Coronary artery (tissue), 2 donors: ENCODE measurements around the gene GBF1.

ENCODE experiments used
- DNase-seq: peaks from one replicate; pipeline ENCODE4 v3.0.0-alpha.2; 2017; ENCODE audit warnings: low spot score
- H3K27ac ChIP-seq, 2 donors: fragments of 200-600 bp; sonication (generic); one replicate each; pipeline ENCODE4 v1.5.1; 2016 to 2019
- H3K4me3 ChIP-seq: fragments of 200-600 bp; sonication (generic); 2 replicates; pipeline ENCODE4 v1.5.1; 2016; ENCODE audit warnings: mild to moderate bottlenecking, moderate library complexity
- TF ChIP-seq, protein P1 (sequence below): fragments of 200-600 bp; sonication (generic); IDR thresholded peaks from one replicate; pipeline ENCODE4 v1.5.1; 2019; ENCODE audit warnings: antibody characterized with exemption

The GBF1 gene

DNA sequence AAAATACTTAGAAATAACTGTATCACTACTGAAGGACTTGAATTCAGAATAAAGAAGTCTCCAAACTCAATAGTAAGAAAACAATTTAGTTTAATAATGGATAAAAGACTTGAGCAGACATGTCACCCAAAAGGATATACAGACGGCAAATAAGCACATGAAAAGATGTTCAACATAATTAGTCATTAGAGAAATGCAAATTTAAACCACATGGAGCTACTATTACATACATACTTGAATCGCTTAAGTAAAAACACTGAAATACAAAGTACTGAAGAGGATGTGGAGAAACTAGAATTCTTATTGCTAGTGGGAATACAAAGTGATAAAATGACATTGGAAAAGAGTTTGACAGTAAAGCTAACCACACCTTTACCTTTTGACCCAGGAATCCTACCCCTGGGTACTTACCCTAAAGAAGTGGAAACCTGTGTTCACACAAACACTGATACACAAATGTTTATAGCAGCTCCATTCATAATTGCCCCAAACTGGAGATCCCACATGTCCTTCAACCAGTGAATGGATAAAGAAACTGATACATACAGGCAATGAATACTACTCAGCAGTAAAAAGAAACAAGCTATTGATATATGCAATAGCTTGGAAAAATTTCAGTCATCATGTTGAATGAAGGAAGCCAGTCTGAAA is 95.8 kb downstream of the GBF1 start:
- no peak overlapping the region for H3K27ac ChIP-seq
- TF ChIP-seq, protein P1, sequence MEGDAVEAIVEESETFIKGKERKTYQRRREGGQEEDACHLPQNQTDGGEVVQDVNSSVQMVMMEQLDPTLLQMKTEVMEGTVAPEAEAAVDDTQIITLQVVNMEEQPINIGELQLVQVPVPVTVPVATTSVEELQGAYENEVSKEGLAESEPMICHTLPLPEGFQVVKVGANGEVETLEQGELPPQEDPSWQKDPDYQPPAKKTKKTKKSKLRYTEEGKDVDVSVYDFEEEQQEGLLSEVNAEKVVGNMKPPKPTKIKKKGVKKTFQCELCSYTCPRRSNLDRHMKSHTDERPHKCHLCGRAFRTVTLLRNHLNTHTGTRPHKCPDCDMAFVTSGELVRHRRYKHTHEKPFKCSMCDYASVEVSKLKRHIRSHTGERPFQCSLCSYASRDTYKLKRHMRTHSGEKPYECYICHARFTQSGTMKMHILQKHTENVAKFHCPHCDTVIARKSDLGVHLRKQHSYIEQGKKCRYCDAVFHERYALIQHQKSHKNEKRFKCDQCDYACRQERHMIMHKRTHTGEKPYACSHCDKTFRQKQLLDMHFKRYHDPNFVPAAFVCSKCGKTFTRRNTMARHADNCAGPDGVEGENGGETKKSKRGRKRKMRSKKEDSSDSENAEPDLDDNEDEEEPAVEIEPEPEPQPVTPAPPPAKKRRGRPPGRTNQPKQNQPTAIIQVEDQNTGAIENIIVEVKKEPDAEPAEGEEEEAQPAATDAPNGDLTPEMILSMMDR, result no peak
- DNase-seq, result no peak
- H3K4me3 ChIP-seq, result no peak overlapping the region

DNA sequence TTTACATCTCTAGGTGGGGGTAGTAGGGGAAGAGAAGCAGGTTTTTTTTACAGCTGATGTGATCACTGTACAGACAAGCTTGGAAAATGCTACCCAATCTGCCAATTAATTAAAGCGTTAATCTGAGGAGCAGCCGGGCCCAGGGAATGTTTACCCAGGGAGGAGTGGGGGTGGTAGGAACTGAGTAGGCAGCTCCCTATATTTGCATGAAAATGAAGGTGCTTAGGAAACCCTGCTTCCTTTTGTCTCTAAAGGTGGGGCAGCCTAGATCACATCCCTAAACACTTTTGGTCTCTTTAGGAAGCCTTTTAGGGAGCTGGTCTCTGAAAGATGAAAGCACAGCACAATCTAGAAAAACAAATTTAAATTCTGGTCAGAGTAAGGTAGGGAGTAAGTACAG is 97.1 kb downstream of the GBF1 start:
- Histone ChIP-seq H3K4me3 (no peak overlapping the region), H3K27ac (no peak overlapping the region)
- DNase-seq, result no peak
- TF ChIP-seq, protein P1, result no peak

DNA sequence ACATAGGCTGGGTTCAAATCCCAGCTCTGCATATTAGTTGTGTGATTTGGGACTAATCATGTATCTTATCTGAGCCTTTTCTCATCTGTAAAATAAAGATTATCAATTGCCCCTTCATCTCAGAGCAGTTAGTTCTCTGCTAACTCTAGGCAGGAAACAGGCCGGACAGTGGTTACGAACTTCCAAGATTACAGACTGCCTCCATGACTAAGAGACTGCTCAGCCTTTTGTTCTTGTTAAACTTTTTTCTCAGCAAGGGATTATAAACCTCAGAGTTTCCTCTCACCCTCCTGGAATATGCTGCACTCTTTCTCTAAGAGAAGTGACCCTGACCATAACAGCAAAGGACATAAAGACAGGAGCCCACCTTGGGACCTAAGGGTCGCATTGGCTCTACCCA is 97.6 kb downstream of the GBF1 start:
- TF ChIP-seq, protein P1, result no peak
- no peak overlapping the region for H3K27ac ChIP-seq
- DNase-seq, result no peak
- no peak overlapping the region for H3K4me3 ChIP-seq

DNA sequence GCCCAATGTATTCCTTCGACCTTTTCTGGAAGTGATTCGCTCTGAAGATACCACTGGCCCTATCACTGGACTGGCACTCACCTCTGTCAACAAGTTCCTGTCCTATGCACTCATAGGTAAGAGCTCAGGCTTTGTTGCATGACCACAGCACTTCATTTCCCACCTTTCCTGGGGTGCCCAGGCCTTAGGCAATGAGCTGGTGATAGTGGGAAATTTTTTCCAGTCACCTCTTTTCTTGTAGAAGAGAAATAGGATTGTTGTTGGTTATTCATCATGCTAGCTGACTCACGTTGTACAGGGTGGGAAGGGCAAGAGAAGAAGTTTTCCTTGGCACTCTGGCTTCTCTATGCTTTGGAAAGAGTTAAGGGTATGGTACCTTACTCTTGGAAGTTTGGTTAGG is 98.7 kb downstream of the GBF1 start:
- H3K27ac ChIP-seq, result no peak overlapping the region
- H3K4me3 ChIP-seq, result no peak overlapping the region
- DNase-seq, result no peak
- TF ChIP-seq, protein P1, result no peak

DNA sequence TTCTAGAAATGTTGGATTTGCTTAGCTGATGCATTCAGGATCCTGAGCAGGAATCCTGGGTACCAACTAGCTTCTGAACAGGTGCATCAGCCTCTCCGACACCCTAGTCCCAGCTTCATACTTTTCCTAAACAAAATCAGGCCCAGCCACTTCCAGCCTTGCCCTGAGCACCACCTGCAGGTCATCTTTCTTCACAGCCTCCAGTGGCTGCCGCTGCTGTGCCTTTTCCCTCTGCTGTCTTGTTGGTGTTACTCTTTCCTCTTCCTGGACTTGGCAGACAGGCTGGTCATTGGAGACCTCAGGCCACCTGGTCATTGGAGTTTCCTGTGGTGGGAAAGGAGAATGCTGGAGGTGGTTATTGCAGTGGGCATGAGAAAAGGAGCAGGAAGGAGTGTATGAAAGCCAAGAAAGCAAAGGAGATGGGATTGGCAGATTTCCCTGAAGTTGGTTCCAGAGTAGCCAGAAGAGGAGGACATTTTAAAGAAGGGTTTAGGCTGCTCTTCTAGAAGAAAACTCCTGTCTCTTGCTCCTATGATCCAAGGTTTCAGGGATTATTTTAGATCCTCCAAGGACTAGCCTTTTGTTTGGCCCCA is 102.0 kb downstream of the GBF1 start:
- no peak overlapping the region for H3K27ac ChIP-seq
- no peak for DNase-seq
- no peak overlapping the region for H3K4me3 ChIP-seq
- TF ChIP-seq, protein P1, result no peak

DNA sequence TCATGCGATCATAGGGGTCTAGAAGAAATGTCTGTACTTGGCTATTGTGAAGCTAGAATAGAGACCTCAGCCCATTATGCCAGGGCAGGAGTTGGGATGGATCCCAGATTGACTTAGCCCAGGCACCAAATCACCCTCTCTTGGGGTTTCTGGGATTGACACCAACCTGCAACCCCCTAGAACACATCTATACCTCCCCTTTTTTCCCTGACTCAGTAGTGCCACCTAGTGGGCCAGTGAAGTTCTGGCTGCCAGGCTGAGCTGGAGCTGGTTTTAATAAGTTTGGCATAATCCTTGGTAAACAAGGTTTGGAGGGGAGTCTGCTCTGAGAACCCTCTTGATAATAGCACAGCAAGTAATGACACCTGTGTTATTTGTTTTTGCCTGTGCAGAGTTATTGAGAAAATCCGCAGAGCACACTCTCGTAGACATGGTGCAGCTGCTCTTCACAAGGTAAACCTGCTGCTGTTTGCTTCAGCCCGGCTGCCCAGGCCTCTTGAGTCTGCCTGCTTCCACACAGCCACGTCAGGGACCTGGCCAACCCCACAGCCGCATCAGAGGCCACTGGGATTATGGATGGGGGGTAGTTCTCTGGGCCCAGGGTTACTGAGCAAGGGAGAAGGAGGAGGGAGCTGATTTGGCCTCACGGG is 106.9 kb downstream of the GBF1 start:
- no peak overlapping the region for H3K27ac ChIP-seq
- TF ChIP-seq, protein P1, result peak; percentile 80
- DNase-seq, result no peak

DNA sequence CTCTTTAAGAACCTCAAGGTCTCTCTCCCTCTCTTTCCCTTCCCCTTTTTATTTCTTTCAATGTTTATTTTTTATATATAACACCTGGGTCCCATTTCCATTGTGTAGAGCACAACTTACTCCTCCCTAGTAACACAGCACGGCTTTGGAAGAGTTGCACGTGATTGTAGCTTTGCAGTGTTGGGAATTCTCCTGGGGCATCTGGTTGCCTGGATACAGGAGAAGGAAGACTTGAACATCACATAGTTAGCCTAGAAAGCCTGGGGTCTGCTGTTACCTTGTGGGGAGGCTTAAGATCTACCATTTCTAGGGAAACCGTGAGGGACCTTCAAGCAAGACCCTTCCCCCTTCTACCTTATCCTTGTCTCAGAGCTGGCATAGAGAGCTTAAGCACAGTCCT is 109.1 kb downstream of the GBF1 start:
- TF ChIP-seq, protein P1, result no peak
- H3K4me3 ChIP-seq, result no peak overlapping the region
- DNase-seq, result no peak
- no peak overlapping the region for H3K27ac ChIP-seq

More for the DNA sequence above, 106.9 kb downstream of the GBF1 start:
- no peak overlapping the region for H3K4me3 ChIP-seq
